ENCODE data around the gene UCK2. TPM values are rescaled to one million over a fixed set of nuclear protein-coding genes. Genes with fewer than 3 reads are reported as not detected.

The UCK2 gene
- total RNA-seq, 1 donor from 2014 or later: 49.8 TPM

- Mint-ChIP-seq H3K4me3 (ENCODE audit: unreplicated experiment) (no peak overlapping the region), H3K36me3 (ENCODE audit: unreplicated experiment) (no peaks in the 10 kb centered on the region), H3K9me3 (ENCODE audit: unreplicated experiment) (no peaks in the 10 kb centered on the region), H3K27ac (ENCODE audit: unreplicated experiment) (no peak overlapping the region), H3K27me3 (ENCODE audit: unreplicated experiment) (no peaks in the 10 kb centered on the region), H3K4me1 (ENCODE audit: unreplicated experiment) (no peaks in the 10 kb centered on the region)
- peak; percentile 59 for TF ChIP-seq CTCF (IDR thresholded peaks at IDR 0.05)
- no peak for DNase-seq (ENCODE audit: extremely low spot score, unreplicated experiment)
These were observed 100.8 kb downstream of the UCK2 start for GRCh38 chr1:165928075-165928731.

GRCh38 chr1:165930961-165931360 is 103.5 kb downstream of the UCK2 start:
- Mint-ChIP-seq H3K4me1 (ENCODE audit: unreplicated experiment) (no peaks in the 10 kb centered on the region), H3K36me3 (ENCODE audit: unreplicated experiment) (no peaks in the 10 kb centered on the region), H3K27ac (ENCODE audit: unreplicated experiment) (no peak overlapping the region), H3K9me3 (ENCODE audit: unreplicated experiment) (no peaks in the 10 kb centered on the region), H3K4me3 (ENCODE audit: unreplicated experiment) (no peak overlapping the region), H3K27me3 (ENCODE audit: unreplicated experiment) (no peaks in the 10 kb centered on the region)
- no peak for TF ChIP-seq CTCF (IDR thresholded peaks at IDR 0.05)
- DNase-seq (ENCODE audit: extremely low spot score, unreplicated experiment): no peak

- Mint-ChIP-seq H3K27ac (ENCODE audit: unreplicated experiment) (no peak overlapping the region), H3K36me3 (ENCODE audit: unreplicated experiment) (no peaks in the 10 kb centered on the region), H3K4me3 (ENCODE audit: unreplicated experiment) (no peak overlapping the region), H3K9me3 (ENCODE audit: unreplicated experiment) (no peaks in the 10 kb centered on the region), H3K27me3 (ENCODE audit: unreplicated experiment) (no peaks in the 10 kb centered on the region), H3K4me1 (ENCODE audit: unreplicated experiment) (no peaks in the 10 kb centered on the region)
- no peak for DNase-seq (ENCODE audit: extremely low spot score, unreplicated experiment)
- no peak for TF ChIP-seq CTCF (IDR thresholded peaks at IDR 0.05)
These were observed 106.2 kb downstream of the UCK2 start for GRCh38 chr1:165933446-165934170.

- no peak for DNase-seq (ENCODE audit: extremely low spot score, unreplicated experiment)
- no peak overlapping the region for H3K27ac Mint-ChIP-seq (ENCODE audit: unreplicated experiment)
These were observed 109.1 kb downstream of the UCK2 start for GRCh38 chr1:165936542-165936941.

More at GRCh38 chr1:165936542-165936941, 109.1 kb downstream of the UCK2 start:
- Mint-ChIP-seq H3K36me3 (ENCODE audit: unreplicated experiment) (no peaks in the 10 kb centered on the region), H3K4me1 (ENCODE audit: unreplicated experiment) (no peaks in the 10 kb centered on the region), H3K4me3 (ENCODE audit: unreplicated experiment) (no peak overlapping the region), H3K9me3 (ENCODE audit: unreplicated experiment) (no peaks in the 10 kb centered on the region), H3K27me3 (ENCODE audit: unreplicated experiment) (peaks cover 2% of the 10 kb centered on the region)
- no peak for TF ChIP-seq CTCF (IDR thresholded peaks at IDR 0.05)

Measured in osteocyte (in vitro differentiated cells).